HAP-1 (cell line): ENCODE results near the gene MCRIP2.

Source experiments
- DNase-seq, 2 experiments: peaks; one replicate each; pipeline ENCODE4 v3.0.0-alpha.2; 2016 to 2020; ENCODE audit warnings: low spot score in 2 of 2
- H3K27me3 ChIP-seq: fragments of 250-450 bp; sonication (Bioruptor Pico); 2 replicates; pipeline ENCODE4 v1.5.1; 2020; ENCODE audit warnings: low read depth, mild to moderate bottlenecking, moderate library complexity
- H3K36me3 ChIP-seq: fragments of 250-450 bp; sonication (Bioruptor Pico); replicated peaks from 2 replicates; pipeline ENCODE4 v1.5.1; 2020; ENCODE audit warnings: mild to moderate bottlenecking
- H3K4me1 ChIP-seq: fragments of 250-450 bp; sonication (Bioruptor Pico); 2 replicates; pipeline ENCODE4 v1.5.1; 2020; ENCODE audit warnings: mild to moderate bottlenecking
- H3K4me3 ChIP-seq: fragments of 250-450 bp; sonication (Bioruptor Pico); 2 replicates; pipeline ENCODE4 v1.5.1; 2020; ENCODE audit warnings: mild to moderate bottlenecking, moderate library complexity
- H3K9me3 ChIP-seq: fragments of 250-450 bp; sonication (Bioruptor Pico); 2 replicates; pipeline ENCODE4 v1.5.1; 2020; ENCODE audit warnings: mild to moderate bottlenecking, moderate library complexity
- in situ Hi-C: fragments of 300-500 bp; cut with MboI; formaldehyde crosslinking; loops from 3 replicates; pipeline ENCODE4 v1.14.3; 2020; ENCODE audit warnings: low sequenced_read_pairs, inconsistent platforms, mixed read lengths

MCRIP2 gene

DNA sequence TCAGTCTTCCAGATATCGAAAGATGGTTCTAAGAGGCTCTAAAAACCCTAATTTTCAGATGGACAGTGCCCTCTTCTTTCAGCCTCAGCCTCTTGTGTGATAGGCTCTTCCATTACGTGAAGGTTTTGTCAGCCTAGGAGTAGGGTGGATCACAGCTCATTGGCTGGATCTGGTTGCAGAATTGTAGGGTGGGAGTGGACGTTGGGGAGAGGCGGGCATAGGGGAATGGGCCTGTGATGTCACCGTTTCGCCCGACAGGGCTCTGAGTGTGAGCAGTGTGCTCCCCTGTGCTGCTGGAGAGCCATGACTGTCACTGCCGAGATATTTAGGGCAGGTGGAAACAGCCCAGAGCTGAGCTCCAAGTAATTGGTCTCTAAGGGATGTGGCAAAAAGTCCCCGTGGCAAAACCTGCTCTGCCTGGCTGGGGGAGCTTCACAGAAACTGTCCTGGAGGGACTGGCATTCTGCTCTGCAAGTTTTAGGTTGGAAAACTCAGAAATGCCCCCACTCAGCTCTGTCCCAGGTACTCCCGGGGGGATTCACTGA, 17.0 kb upstream of the MCRIP2 start:
- Histone ChIP-seq H3K36me3 (peaks cover 3% of the 10 kb centered on the region; the same call in 1 of the 2 replicates), H3K4me3 (no peak overlapping the region), H3K9me3 (no peaks in the 10 kb centered on the region), H3K4me1 (no peaks in the 10 kb centered on the region), H3K27me3 (no peaks in the 10 kb centered on the region)
- DNase-seq: no peak
- in situ Hi-C loops: no loop called here

DNA sequence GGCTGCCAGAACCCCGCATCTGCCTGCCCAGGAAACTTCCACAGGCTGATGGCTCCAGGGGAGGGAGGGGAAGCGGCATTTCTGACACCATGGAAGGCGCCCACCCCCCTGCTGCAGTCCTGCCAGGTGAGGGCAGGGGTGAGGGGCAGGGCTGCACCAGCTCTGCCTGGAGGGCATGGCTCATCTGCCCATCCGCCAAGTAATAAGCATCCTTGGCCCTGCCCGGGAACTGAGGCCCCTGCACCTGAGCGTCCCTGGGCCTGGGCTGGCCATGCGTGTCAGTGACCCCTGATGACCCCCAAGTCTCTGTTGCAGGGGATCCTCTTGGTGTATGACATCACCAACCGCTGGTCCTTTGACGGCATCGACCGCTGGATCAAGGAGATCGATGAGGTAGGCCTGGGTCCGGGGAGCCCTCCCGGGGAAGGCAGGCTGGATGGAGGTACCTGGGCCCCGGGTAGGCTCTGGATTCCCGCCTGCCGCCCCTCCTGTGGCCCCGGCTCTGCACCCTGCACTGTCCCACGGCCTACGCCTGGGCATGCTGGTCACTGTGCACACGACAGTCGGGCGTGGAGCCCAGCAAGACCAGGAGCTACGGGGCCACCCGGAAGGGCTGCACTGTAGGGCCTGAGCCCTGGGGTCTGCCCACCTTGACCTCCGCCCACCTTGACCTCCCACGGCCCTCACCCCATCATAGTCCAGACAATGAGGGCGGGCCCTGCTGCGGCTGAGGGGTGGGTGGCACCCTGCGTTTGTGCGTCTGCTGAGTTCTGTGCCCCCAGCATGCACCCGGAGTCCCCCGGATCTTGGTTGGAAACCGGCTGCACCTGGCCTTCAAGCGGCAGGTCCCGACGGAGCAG, 16.3 kb upstream of the MCRIP2 start:
- no peak for DNase-seq

DNA sequence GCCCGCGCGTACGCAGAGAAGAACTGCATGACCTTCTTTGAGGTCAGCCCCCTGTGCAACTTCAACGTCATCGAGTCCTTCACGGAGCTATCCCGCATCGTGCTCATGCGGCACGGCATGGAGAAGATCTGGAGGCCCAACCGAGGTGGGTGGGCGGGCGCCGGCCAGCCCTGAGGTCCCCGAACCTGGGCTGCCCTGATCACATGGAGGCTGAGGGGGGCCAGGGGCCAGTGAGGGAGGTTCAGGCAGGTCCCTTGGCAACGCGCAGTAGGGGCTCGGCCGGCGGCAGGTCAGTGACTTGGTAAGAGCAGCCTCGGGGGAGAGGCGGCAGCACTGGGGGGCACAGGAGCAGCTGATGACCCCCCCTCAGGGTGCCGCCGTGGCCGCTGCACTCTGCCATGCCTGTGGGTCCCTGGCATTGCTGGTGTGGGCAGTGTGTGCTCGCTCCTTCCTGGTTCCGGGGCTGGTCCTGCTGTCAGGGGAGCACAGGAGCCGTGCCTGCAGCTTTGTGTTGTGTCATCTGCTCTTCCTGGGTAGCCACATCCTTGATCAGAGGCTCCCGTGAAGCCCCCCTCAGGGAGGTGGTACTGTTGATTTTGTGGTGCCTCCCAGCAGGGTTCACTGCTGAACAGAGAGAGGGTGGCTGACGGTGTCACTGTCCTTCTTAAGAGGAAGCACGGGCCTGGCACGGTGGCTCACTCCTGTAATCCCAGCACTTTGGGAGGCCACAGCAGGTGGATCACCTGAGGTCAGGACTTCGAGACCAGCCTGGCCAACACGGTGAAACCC, 15.5 kb upstream of the MCRIP2 start:
- Histone ChIP-seq H3K4me1 (no peaks in the 10 kb centered on the region), H3K36me3 (peaks cover 3% of the 10 kb centered on the region; the same call in 1 of the 2 replicates), H3K4me3 (no peak overlapping the region), H3K9me3 (no peaks in the 10 kb centered on the region), H3K27me3 (no peaks in the 10 kb centered on the region)
- DNase-seq: no peak
- in situ Hi-C loops: no loop called here

More for the DNA sequence above, 16.3 kb upstream of the MCRIP2 start:
- in situ Hi-C loops: no loop called here
- Histone ChIP-seq H3K4me1 (no peaks in the 10 kb centered on the region), H3K9me3 (no peaks in the 10 kb centered on the region), H3K4me3 (no peak overlapping the region), H3K27me3 (no peaks in the 10 kb centered on the region), H3K36me3 (peaks cover 3% of the 10 kb centered on the region; the same call in 1 of the 2 replicates)

DNA sequence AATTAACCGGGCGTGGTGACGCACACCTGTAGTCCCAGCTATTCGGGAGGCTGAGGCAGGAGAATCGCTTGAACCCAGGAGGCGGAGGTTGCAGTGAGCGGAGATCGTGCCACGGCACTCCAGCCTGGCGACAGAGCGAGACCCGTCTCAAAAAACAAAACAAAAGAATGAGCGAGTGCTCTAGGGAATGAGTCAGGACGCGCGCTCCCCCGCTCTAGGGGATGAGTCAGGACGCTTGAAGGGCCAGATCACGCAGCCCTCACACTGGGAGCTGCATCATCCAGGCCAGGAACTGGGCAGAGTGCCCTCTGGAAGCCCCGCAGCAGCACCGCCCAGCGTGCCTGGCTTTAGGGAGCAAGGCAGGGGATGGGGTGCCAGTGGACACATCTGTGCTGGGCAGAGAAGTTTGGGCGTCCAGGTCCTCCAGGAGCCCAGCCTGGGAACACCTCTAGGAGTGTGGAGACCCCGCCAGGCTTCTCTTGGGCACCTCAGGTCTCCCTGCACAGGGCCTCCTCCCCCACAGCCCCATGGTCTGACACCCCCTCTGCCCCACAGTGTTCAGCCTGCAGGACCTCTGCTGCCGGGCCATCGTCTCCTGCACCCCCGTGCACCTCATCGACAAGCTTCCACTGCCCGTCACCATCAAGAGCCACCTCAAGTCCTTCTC, 14.7 kb upstream of the MCRIP2 start:
- no peaks in the 10 kb centered on the region for H3K4me1 ChIP-seq
- H3K4me3 ChIP-seq: no peak overlapping the region
- DNase-seq: no peak
- in situ Hi-C loops: no loop called here
- no peaks in the 10 kb centered on the region for H3K27me3 ChIP-seq
- no peaks in the 10 kb centered on the region for H3K9me3 ChIP-seq
- H3K36me3 ChIP-seq: peaks cover 3% of the 10 kb centered on the region; the same call in 1 of the 2 replicates

DNA sequence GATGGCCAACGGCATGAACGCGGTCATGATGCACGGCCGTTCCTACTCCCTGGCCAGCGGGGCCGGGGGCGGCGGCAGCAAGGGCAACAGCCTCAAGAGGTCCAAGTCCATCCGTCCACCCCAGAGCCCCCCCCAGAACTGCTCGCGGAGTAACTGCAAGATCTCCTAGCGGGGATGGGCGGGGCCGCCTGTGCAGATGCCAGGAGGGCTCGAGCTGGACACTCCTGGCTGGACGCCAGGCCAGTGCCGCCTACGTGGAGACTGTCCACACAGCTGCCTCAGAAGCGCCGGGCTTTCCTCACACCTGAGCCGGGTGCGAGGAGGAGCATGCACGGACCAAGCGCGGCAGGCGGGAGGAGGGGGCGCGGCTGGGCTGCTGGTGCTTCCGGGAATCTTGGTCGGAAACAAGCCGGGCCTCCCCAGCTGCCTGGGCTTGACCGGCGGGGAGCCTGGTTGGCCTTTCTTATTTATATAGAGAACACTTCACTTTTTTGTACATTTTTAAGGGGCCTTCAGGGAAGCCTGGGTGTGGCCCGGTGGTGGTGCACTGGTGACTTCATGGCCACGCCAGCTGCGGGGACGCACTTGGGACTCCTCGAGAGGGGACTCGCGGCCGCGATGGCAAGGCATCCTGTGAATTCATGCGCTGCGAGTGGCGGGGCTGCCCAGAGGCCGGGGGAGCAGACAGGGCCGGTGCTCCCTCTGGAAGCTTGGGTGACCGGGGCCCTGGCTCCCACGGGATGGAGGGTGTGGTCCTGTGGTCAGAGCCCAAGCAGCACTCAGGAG, 14.0 kb upstream of the MCRIP2 start:
- no peak for DNase-seq

DNA sequence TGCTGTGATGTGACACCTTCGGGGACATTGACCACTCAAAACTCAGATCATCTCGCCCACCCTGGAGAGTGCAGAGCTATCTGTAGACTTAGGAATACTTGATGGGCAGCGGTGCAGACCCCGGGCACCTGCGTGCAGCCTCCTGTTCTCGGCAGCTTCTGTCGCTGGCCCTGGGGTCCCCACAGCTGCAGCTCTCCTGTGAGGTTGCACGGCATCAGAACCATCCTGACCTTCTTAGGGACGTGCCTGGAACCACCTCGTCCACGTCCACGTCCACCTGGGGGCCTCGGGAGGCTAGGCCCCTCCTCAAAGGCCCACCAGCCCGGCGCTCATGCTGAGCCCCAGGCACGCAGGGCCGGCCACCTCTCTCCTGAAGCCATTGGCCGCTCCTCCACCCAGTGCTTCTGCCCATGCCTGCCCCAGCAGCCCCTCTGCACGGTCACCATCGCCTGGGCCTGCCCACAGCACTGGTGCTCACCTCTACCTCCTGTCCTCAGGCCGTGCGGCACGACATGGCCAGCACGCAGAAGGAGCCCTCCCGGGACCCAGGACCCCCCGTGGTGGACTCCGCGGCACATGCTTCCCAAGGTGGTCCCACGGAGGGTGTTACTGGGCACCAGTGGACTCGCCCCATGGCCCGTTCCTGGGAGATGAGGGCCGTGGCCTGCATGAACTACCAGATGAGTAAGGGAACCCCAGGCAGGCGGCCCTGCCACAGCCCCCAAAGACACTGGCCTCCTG, 13.1 kb upstream of the MCRIP2 start:
- in situ Hi-C loops: no loop called here
- peaks cover 4% of the 10 kb centered on the region; the same call in 1 of the 2 replicates for H3K36me3 ChIP-seq
- H3K4me3 ChIP-seq: no peak overlapping the region
- H3K4me1 ChIP-seq: no peaks in the 10 kb centered on the region
- H3K9me3 ChIP-seq: no peaks in the 10 kb centered on the region
- no peak for DNase-seq
- H3K27me3 ChIP-seq: no peaks in the 10 kb centered on the region

More for the DNA sequence above, 14.0 kb upstream of the MCRIP2 start:
- H3K9me3 ChIP-seq: no peaks in the 10 kb centered on the region
- H3K36me3 ChIP-seq: peaks cover 3% of the 10 kb centered on the region; the same call in 1 of the 2 replicates
- in situ Hi-C loops: no loop called here
- no peak overlapping the region for H3K4me3 ChIP-seq
- no peaks in the 10 kb centered on the region for H3K27me3 ChIP-seq
- H3K4me1 ChIP-seq: no peaks in the 10 kb centered on the region

DNA sequence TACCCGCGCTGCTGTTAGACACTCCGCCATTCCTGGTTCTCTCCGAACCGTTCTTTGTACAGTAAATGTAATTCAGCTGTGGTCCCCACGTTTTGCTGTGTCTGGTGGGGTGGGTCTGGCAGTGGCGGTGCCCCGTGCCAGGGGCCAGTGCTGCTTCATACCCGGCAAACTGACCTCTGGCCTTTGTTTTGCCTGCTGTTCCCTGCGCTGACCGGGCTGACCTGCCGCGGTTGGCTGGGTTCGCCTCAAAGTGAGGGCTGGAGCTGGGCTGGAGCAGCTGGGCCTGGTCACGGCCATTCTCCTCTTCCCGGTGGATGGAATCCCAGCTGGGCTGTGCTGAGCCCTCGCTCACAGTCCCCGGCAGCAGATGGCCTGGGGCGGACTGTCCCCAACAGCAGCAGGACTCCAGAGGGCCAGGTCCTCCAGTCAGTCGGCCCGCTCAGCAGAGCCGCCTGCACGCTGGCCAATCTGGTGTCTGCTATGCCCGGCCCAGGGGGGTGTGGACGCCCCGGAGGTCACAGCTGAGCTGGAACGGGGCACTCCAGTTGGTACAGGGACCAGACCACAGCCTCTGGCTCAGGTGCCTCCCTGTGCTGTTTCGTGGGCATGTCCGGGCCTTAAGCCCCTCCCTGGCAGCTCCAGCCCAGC, 12.3 kb upstream of the MCRIP2 start:
- H3K4me1 ChIP-seq: no peaks in the 10 kb centered on the region
- H3K27me3 ChIP-seq: no peaks in the 10 kb centered on the region
- no peak for DNase-seq
- peaks cover 12% of the 10 kb centered on the region; the same call in 1 of the 2 replicates for H3K36me3 ChIP-seq
- in situ Hi-C loops: no loop called here
- no peak overlapping the region for H3K4me3 ChIP-seq
- no peaks in the 10 kb centered on the region for H3K9me3 ChIP-seq

DNA sequence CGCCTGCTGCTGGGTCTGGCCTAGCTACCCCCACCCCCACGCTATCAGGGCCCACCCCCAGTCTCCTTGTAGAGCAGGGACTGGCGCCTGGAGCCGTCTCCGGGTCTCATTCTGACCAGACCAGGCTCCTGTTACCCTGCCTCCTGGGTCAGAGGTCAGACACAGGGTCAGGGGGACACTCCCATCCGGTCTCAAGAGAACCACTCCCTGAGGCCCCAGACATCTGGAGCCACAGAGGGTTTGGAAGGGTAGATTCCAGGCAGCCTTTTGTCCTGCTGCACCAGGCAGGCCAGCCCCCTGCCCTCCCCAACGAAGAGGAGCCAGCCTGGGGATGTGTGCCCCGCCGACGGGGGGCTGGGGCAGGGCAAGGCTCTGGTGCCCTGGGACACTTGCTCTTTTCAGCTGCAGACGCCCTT, 11.8 kb upstream of the MCRIP2 start:
- no peaks in the 10 kb centered on the region for H3K27me3 ChIP-seq
- in situ Hi-C loops: no loop called here
- H3K4me1 ChIP-seq: no peaks in the 10 kb centered on the region
- H3K4me3 ChIP-seq: no peak overlapping the region
- H3K36me3 ChIP-seq: peaks cover 15% of the 10 kb centered on the region; the same call in 1 of the 2 replicates
- no peak for DNase-seq
- no peaks in the 10 kb centered on the region for H3K9me3 ChIP-seq

DNA sequence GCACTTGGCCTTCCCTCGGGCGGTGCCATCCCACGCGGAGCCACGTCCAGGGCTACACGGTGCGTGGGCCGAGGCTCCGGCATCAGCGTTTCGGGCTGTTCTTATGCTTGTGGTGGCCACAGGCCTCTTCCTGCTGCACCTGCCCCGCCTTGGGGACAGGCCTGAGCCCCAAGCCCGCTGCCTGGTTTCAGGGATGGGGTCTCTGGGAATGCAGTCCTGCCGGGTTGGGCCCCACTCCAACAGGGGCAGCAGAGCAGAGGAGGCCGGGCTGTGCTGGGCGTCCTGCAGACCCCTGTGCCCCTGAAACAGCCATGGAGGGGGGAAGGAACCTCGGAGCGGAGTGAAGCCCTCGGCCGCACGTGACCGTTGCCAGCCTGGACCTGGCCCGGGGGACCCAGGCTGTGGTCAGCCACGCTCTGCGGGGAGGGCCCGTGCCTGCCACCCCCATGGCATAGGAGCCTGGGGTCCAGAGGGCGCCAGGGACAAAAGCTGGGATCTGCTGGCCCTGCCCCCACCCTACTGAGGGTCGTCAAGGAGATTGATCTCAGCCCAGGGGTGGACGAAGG, 11.3 kb upstream of the MCRIP2 start:
- Histone ChIP-seq H3K4me1 (no peaks in the 10 kb centered on the region), H3K36me3 (peaks cover 15% of the 10 kb centered on the region; the same call in 1 of the 2 replicates), H3K4me3 (no peak overlapping the region), H3K9me3 (no peaks in the 10 kb centered on the region), H3K27me3 (no peaks in the 10 kb centered on the region)
- in situ Hi-C loops: no loop called here
- no peak for DNase-seq

DNA sequence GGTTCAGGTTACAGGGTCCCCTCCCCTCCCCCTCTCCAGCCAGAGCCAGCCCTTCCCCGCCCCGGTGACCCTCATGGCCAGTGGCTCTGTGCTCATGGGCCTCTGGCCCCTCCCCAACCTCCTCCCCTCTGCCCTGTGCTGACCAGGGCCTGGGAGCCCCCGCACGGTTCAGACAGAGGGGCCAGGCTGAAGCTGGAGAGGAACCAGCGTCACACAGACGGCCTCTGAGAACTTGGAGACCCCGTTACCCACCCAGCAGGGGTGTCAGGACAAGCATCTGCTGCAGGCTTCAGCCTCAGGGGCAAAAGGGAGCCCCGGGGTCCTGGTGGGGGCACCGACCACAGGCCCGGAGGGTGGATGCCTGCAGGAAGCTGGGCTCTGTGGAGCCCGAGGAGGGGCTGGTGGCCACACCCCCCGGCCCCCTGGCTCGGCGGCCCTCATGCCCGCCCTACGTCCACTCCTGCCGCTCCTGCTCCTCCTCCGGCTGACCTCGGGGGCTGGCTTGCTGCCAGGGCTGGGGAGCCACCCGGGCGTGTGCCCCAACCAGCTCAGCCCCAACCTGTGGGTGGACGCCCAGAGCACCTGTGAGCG, 10.7 kb upstream of the MCRIP2 start, which contains the start of gene WFIKKN1:
Gene WFIKKN1, plus strand, starts transcription at position 171 of the 591 bp plus-strand sequence. Its CDS starts 269 bp downstream, at position 440.
- DNase-seq: no peak
- in situ Hi-C loops: no loop called here
- Histone ChIP-seq H3K4me1 (no peaks in the 10 kb centered on the region), H3K36me3 (peaks cover 18% of the 10 kb centered on the region), H3K27me3 (no peaks in the 10 kb centered on the region), H3K4me3 (no peak within 1 kb of the TSS), H3K9me3 (no peaks in the 10 kb centered on the region)

DNA sequence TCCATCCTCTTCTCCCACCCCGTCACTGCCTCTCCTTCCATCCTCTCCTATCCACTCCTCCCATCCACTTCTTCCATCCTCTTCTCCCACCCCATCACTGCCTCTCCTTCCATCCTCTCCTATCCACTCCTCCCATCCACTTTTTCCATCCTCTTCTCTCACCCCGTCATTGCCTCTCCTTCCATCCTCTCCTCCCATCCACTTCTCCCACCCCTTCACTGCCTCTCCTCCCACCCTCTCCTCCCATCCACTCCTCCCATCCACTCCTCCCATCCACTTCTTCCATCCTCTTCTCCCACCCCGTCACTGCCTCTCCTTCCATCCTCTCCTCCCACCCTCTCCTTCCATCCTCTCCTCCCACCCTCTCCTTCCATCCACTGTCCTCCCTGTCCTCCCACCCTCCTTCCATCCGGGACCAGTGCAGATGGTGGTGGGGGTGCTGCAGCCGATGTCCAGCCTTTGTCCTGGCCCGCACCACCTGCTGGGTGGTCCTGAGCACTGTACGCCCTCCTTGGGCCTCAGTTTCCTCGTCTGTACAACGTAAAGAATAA, 9.7 kb upstream of the MCRIP2 start:
- in situ Hi-C loops: no loop called here
- H3K4me3 ChIP-seq: no peak overlapping the region
- H3K9me3 ChIP-seq: no peaks in the 10 kb centered on the region
- DNase-seq: no peak
- H3K36me3 ChIP-seq: peaks cover 19% of the 10 kb centered on the region
- H3K27me3 ChIP-seq: no peaks in the 10 kb centered on the region
- H3K4me1 ChIP-seq: no peaks in the 10 kb centered on the region
